Measurements from ENCODE around the gene SERINC2. TPM values are rescaled to one million over a fixed set of nuclear protein-coding genes. Genes with fewer than 3 reads are reported as not detected.

SERINC2 gene
- total RNA-seq, 1 experiment from 2014 or later = 14.1 TPM

DNA sequence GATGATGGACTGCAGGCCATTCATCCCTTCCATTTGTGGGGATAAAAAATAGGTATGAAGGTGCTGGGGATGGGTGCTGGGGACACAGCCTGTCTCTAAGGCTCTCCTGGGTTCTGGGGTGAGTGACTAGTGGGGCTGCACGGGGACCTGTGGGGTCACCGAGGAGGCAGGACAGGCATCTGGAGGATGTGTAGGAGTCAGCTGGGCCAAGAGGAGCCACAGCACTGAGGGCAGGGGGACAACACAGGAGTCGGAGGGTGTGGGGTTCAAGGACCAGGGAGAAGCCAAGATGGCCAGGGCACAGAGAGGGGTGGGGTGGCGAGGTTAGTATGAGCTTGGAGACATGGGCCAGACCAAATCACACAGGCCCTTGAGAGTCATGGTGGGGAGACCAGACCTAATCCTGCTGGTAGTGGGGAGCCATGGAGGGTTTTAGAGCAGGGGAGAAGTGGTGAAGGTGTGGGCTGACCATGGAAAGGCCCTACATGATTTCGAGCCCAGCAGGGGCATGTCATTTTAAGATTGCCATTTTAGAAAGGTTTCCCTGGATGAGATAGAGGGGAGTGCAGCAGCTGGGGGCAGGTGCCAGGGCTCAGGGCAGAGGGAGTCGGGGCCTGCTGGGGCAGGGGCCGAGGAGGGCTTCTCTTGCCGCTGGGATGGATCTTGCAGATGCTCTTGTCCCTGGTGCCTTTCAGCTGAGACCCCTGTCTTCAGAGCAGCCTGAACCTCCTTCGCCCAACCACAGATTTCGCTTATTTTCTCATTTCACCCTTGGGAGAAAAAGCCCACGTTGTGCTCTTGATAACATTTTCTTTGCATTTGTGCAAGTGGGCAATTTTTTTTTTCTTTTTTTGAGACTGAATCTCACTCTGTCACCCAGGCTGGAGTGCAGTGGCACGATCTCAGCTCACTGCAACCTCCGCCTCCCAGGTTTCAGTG is 22.7 kb downstream of the SERINC2 start:
- no peaks in the 10 kb centered on the region for H3K79me2 ChIP-seq (ENCODE audit: insufficient read depth, low read length)
- H3K27me3 ChIP-seq (ENCODE audit: insufficient read depth, low read length) = no peaks in the 10 kb centered on the region
- no peak overlapping the region for H3T11ph ChIP-seq (ENCODE audit: low read length)
- no peak overlapping the region for H3K23ac ChIP-seq (ENCODE audit: insufficient read length, low read depth, low read length)
- H2BK20ac ChIP-seq (ENCODE audit: low read depth, low read length, poor library complexity, severe bottlenecking) = no peak overlapping the region
- H3K18ac ChIP-seq (ENCODE audit: insufficient read length, low read depth, low read length) = no peak overlapping the region
- no peaks in the 10 kb centered on the region for H4K20me1 ChIP-seq (ENCODE audit: control insufficient read depth, insufficient read depth, insufficient read length)
- H3K4me1 Mint-ChIP-seq = peaks cover 5 to 16% of the 10 kb centered on the region in 2 experiments
- no peak overlapping the region for H3K27ac ChIP-seq (ENCODE audit: insufficient read length, low read depth, low read length)
- no peak overlapping the region for H2AK5ac ChIP-seq (ENCODE audit: insufficient read length, low read length)
- no peak overlapping the region for H4K91ac ChIP-seq (ENCODE audit: insufficient read length, low read depth, low read length)
- no peaks in the 10 kb centered on the region for H3K9me3 Mint-ChIP-seq
- no peak overlapping the region for H2BK5ac ChIP-seq (ENCODE audit: insufficient read length, low read length)
- H4K5ac ChIP-seq (ENCODE audit: insufficient read length, low read depth, low read length) = no peak overlapping the region
- H3K4me3 Mint-ChIP-seq = no peak overlapping the region
- H4K8ac ChIP-seq (replicated peaks; ENCODE audit: insufficient read length, low read depth, low read length) = no peak overlapping the region
- DNase-seq = peak; percentile 23
- no peak overlapping the region for H3K14ac ChIP-seq (ENCODE audit: insufficient read depth, low read length)
- no peak overlapping the region for H3K9ac ChIP-seq (ENCODE audit: extremely low read depth, insufficient read length, low read length)
- no peaks in the 10 kb centered on the region for H3K4me1 ChIP-seq (ENCODE audit: insufficient read depth, low read length)
- H2BK12ac ChIP-seq (ENCODE audit: insufficient read length, low read depth, low read length) = no peak overlapping the region
- H3K23me2 ChIP-seq (ENCODE audit: insufficient read length, low read depth, low read length, poor library complexity, severe bottlenecking) = no peaks in the 10 kb centered on the region
- peaks cover 4 to 13% (median 7%) of the 10 kb centered on the region in 3 experiments; a peak in 5 of 7 replicates for H3K36me3 Mint-ChIP-seq (ENCODE audit: insufficient read depth in 1 of 3, low read depth in 3 of 3)
- 0 out of 7 replicates have a peak overlapping the region, but pooled peaks of 1 of the 3 experiments have one; percentile 37 for H3K27ac Mint-ChIP-seq
- no peaks in the 10 kb centered on the region for H3K9me3 ChIP-seq (ENCODE audit: control insufficient read depth, low read depth, low read length)
- H2BK15ac ChIP-seq (ENCODE audit: low read depth, low read length) = no peak overlapping the region
- H3K4ac ChIP-seq (ENCODE audit: low read depth, low read length) = no peak overlapping the region
- no peaks in the 10 kb centered on the region for H3K79me1 ChIP-seq (ENCODE audit: insufficient read depth, low read depth, low read length, poor library complexity, severe bottlenecking)
- H2AFZ ChIP-seq (ENCODE audit: low read length) = no peak overlapping the region
- H2BK120ac ChIP-seq (ENCODE audit: low read depth, low read length, poor library complexity, severe bottlenecking) = no peak overlapping the region
- no peak overlapping the region for H3K4me2 ChIP-seq (ENCODE audit: insufficient read depth, insufficient read length, low read length)
- H3K56ac ChIP-seq (ENCODE audit: insufficient read length, low read depth, low read length) = no peak overlapping the region
- H3K27me3 Mint-ChIP-seq (ENCODE audit: low read depth) = no peaks in the 10 kb centered on the region; the same call in 1 of the 2 replicates
- TF ChIP-seq, protein P1, sequence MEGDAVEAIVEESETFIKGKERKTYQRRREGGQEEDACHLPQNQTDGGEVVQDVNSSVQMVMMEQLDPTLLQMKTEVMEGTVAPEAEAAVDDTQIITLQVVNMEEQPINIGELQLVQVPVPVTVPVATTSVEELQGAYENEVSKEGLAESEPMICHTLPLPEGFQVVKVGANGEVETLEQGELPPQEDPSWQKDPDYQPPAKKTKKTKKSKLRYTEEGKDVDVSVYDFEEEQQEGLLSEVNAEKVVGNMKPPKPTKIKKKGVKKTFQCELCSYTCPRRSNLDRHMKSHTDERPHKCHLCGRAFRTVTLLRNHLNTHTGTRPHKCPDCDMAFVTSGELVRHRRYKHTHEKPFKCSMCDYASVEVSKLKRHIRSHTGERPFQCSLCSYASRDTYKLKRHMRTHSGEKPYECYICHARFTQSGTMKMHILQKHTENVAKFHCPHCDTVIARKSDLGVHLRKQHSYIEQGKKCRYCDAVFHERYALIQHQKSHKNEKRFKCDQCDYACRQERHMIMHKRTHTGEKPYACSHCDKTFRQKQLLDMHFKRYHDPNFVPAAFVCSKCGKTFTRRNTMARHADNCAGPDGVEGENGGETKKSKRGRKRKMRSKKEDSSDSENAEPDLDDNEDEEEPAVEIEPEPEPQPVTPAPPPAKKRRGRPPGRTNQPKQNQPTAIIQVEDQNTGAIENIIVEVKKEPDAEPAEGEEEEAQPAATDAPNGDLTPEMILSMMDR (conservative IDR thresholded peaks at IDR 0.05) = no peak
- no CpG with 5 or more reads among the region's 13 CpGs for WGBS (ENCODE audit: extremely low coverage, insufficient read length, low lambda C conversion rate)
